ENCODE measurements around the gene ANKRD23.
A peak's percentile ranks its signal among the peaks of the same experiment; 100 is the strongest.

Gene ANKRD23

DNA sequence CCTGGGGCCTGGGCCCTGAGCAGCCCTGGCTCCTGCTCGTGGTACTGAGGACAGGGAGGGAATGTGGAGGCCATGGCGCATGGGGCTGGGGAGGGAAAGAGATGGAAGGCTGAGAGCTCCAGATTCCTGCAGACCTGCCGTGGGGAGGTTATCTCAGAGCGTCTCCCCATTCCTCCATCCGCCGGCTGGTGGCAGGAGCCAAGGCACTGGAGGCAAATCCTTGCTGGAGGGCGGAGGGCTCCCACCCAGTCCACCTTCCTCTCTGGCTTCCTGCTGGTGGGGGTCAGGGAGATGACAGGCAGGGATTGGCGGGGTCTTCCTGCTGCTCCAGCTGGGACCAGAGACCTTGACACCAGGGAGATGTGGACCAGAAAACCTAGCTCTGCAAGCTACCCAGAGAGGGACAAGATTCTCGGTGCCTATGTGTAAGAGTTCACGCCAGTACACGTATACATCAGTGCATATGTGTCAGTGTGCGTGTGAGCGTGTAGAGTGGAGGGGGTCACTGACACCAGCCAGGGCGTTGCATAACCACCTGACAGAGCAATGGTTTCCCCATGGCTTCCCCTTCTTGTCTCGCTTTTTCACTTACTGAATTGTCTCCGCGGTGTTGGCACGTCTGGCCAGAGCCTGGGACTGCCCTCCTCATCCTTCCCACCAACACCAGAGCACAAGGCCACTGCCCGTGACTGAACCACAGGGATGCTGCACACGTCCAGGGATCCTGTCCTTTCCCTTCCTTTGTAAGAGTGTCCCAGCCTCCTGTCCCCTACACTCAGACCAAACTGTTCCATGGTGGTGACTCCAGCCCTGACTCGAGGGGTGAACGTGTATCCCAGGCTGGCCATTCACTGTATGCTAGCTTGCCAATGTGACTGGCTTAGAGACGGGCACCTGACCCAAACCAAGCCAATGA lies 41.9 kb upstream of the ANKRD23 start:
- no peak overlapping the region for H3K4me2 ChIP-seq (ENCODE audit: insufficient read depth, low read length, poor library complexity, severe bottlenecking)
- no CpG with 5 or more reads among the region's 23 CpGs for WGBS, 2 donors (ENCODE audit: extremely low coverage in 2 of 2, insufficient read length in 2 of 2, insufficient replicate concordance in 1 of 2)

GRCh38 chr2:96884299-96885094 lies 40.7 kb upstream of the ANKRD23 start:
- Histone ChIP-seq H3K36me3 (replicated peaks in 1 of 2; ENCODE audit: control insufficient read depth in 2 of 2, insufficient read depth in 2 of 2, low read length in 2 of 2) (no peaks in the 10 kb centered on the region), H3K4me3 (ENCODE audit: low read length in 2 of 2) (no peak overlapping the region), H3K79me1 (ENCODE audit: low read depth, low read length) (no peaks in the 10 kb centered on the region), H3K4me2 (ENCODE audit: insufficient read depth, low read length, poor library complexity, severe bottlenecking) (no peak overlapping the region), H3K27me3 (ENCODE audit: control insufficient read depth in 3 of 3, insufficient read depth in 3 of 3, low read depth in 1 of 3, low read length in 3 of 3) (no peaks in the 10 kb centered on the region), H3K4me1 (ENCODE audit: control insufficient read depth in 2 of 2, insufficient read depth in 1 of 2, low read depth in 1 of 2, low read length in 2 of 2) (peaks cover 22 to 24% of the 10 kb centered on the region in 2 donors), H3K14ac (ENCODE audit: low read length) (peak overlapping the region; percentile 63), H3K4ac (ENCODE audit: low read length) (no peak overlapping the region), H2BK120ac (ENCODE audit: low read depth, low read length) (peak overlapping the region; percentile 67), H4K8ac (ENCODE audit: low read depth, low read length) (no peak overlapping the region), H3K18ac (ENCODE audit: low read length) (peak overlapping the region; percentile 39), H2BK15ac (ENCODE audit: low read length) (peak overlapping the region; percentile 54), H3K9ac (ENCODE audit: low read depth, low read length, poor library complexity) (no peak overlapping the region), H3K23ac (ENCODE audit: low read depth, low read length, poor library complexity) (peak overlapping the region; percentile 39), H2BK12ac (ENCODE audit: low read length) (no peak overlapping the region), H4K91ac (ENCODE audit: low read depth, low read length, poor library complexity) (no peak overlapping the region), H2AK5ac (ENCODE audit: low read depth, low read length) (peak overlapping the region; percentile 66), H3K27ac (replicated peaks; ENCODE audit: low read length) (no peak overlapping the region), H3K9me3 (replicated peaks in 1 of 2; ENCODE audit: control insufficient read depth in 2 of 2, insufficient read depth in 1 of 2, low read depth in 1 of 2, low read length in 2 of 2) (no peaks in the 10 kb centered on the region), H2AFZ (ENCODE audit: low read length) (no peak overlapping the region), H2BK5ac (ENCODE audit: low read length) (no peak overlapping the region)
- DNase-seq (ENCODE audit: low spot score), result no peak
- WGBS, 2 donors (ENCODE audit: extremely low coverage in 2 of 2, insufficient read length in 2 of 2, insufficient replicate concordance in 1 of 2), result no CpG with 5 or more reads among the region's 19 CpGs

More for the DNA sequence above, 41.9 kb upstream of the ANKRD23 start:
- peak overlapping the region; percentile 13 for H3K23ac ChIP-seq (ENCODE audit: low read depth, low read length, poor library complexity)
- H4K91ac ChIP-seq (ENCODE audit: low read depth, low read length, poor library complexity), result peak overlapping the region; percentile 16
- no peak overlapping the region for H3K4me3 ChIP-seq (ENCODE audit: low read length in 2 of 2)
- H3K18ac ChIP-seq (ENCODE audit: low read length), result peak overlapping the region; percentile 23
- H2BK12ac ChIP-seq (ENCODE audit: low read length), result no peak overlapping the region
- H2AFZ ChIP-seq (ENCODE audit: low read length), result no peak overlapping the region
- no peak overlapping the region for H2BK120ac ChIP-seq (ENCODE audit: low read depth, low read length)
- no peak overlapping the region for H3K27ac ChIP-seq (replicated peaks; ENCODE audit: low read length)
- H2BK15ac ChIP-seq (ENCODE audit: low read length), result peak overlapping the region; percentile 30
- peak overlapping the region; percentile 56 for H3K14ac ChIP-seq (ENCODE audit: low read length)
- H3K36me3 ChIP-seq (replicated peaks in 1 of 2; ENCODE audit: control insufficient read depth in 2 of 2, insufficient read depth in 2 of 2, low read length in 2 of 2), result no peaks in the 10 kb centered on the region
- no peaks in the 10 kb centered on the region for H3K9me3 ChIP-seq (replicated peaks in 1 of 2; ENCODE audit: control insufficient read depth in 2 of 2, insufficient read depth in 1 of 2, low read depth in 1 of 2, low read length in 2 of 2)
- H4K8ac ChIP-seq (ENCODE audit: low read depth, low read length), result no peak overlapping the region
- H2BK5ac ChIP-seq (ENCODE audit: low read length), result no peak overlapping the region
- no peaks in the 10 kb centered on the region for H3K79me1 ChIP-seq (ENCODE audit: low read depth, low read length)
- no peak overlapping the region for H3K4ac ChIP-seq (ENCODE audit: low read length)
- peaks cover 22 to 26% of the 10 kb centered on the region in 2 donors for H3K4me1 ChIP-seq (ENCODE audit: control insufficient read depth in 2 of 2, insufficient read depth in 1 of 2, low read depth in 1 of 2, low read length in 2 of 2)
- H3K27me3 ChIP-seq (ENCODE audit: control insufficient read depth in 3 of 3, insufficient read depth in 3 of 3, low read depth in 1 of 3, low read length in 3 of 3), result no peaks in the 10 kb centered on the region
- H3K9ac ChIP-seq (ENCODE audit: low read depth, low read length, poor library complexity), result peak overlapping the region; percentile 7
- DNase-seq (ENCODE audit: low spot score), result no peak
- H2AK5ac ChIP-seq (ENCODE audit: low read depth, low read length), result peak overlapping the region; percentile 64

DNA sequence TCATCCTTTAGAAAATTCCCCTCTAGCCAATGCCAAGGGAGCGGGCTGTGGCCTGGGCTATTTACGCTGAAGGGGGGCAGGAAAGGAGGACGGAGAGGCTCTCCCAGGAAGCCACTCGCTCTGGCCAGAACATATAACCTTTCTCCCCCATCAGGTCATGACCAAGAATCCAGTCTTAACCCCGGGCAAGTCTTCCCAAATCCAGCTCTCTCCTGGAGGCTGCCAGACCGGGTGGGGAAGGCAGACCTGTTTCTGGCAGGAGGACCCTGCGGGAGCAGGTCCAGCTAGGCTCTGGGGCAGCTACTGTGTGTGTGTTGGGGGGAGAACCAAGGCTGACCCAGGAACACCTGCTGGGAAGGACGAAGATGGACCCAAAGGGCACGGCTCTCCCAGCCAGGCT lies 39.5 kb upstream of the ANKRD23 start:
- Histone ChIP-seq H3K9me3 (replicated peaks in 1 of 2; ENCODE audit: control insufficient read depth in 2 of 2, insufficient read depth in 1 of 2, low read depth in 1 of 2, low read length in 2 of 2) (no peaks in the 10 kb centered on the region), H3K18ac (ENCODE audit: low read length) (peak overlapping the region; percentile 52), H3K79me1 (ENCODE audit: low read depth, low read length) (no peaks in the 10 kb centered on the region), H3K9ac (ENCODE audit: low read depth, low read length, poor library complexity) (no peak overlapping the region), H3K14ac (ENCODE audit: low read length) (no peak overlapping the region), H4K91ac (ENCODE audit: low read depth, low read length, poor library complexity) (no peak overlapping the region), H2BK15ac (ENCODE audit: low read length) (peak overlapping the region; percentile 54), H3K4me2 (ENCODE audit: insufficient read depth, low read length, poor library complexity, severe bottlenecking) (no peak overlapping the region), H2AFZ (ENCODE audit: low read length) (no peak overlapping the region), H2AK5ac (ENCODE audit: low read depth, low read length) (peak overlapping the region; percentile 10), H3K27me3 (ENCODE audit: control insufficient read depth in 3 of 3, insufficient read depth in 3 of 3, low read depth in 1 of 3, low read length in 3 of 3) (no peaks in the 10 kb centered on the region), H3K36me3 (replicated peaks in 1 of 2; ENCODE audit: control insufficient read depth in 2 of 2, insufficient read depth in 2 of 2, low read length in 2 of 2) (no peaks in the 10 kb centered on the region), H2BK12ac (ENCODE audit: low read length) (peak overlapping the region; percentile 33), H3K4me1 (ENCODE audit: control insufficient read depth in 2 of 2, insufficient read depth in 1 of 2, low read depth in 1 of 2, low read length in 2 of 2) (peaks cover 27 to 28% of the 10 kb centered on the region in 2 donors), H3K23ac (ENCODE audit: low read depth, low read length, poor library complexity) (peak overlapping the region; percentile 17), H3K27ac (replicated peaks; ENCODE audit: low read length) (no peak overlapping the region), H4K8ac (ENCODE audit: low read depth, low read length) (no peak overlapping the region), H3K4ac (ENCODE audit: low read length) (no peak overlapping the region), H2BK120ac (ENCODE audit: low read depth, low read length) (peak overlapping the region; percentile 67), H3K4me3 (ENCODE audit: low read length in 2 of 2) (no peak overlapping the region), H2BK5ac (ENCODE audit: low read length) (no peak overlapping the region)
- no CpG with 5 or more reads among the region's 9 CpGs for WGBS, 2 donors (ENCODE audit: extremely low coverage in 2 of 2, insufficient read length in 2 of 2, insufficient replicate concordance in 1 of 2)
- DNase-seq (ENCODE audit: low spot score), result no peak

DNA sequence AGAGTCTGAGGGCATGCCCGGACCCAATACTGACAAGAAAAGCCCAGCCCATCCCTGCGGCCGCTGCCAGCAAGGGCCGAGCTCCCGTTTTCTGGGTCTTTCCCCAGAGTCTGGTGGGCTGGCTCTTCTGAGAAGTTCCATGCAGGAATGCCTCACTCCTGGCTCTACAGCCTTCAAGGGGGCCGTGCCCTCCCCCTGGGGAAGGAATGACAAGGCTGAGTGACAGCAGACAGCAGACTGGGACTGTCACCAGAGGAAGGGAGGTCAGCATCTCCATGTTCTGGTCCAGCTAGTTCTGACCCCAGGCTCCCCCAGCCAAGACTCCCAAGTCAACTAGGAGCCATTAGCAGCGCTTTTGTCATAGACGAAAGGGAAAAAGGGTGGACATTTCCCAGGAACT lies 39.1 kb upstream of the ANKRD23 start:
- H2BK120ac ChIP-seq (ENCODE audit: low read depth, low read length), result no peak overlapping the region
- H2BK12ac ChIP-seq (ENCODE audit: low read length), result peak overlapping the region; percentile 59
- no CpG with 5 or more reads among the region's 8 CpGs for WGBS, 2 donors (ENCODE audit: extremely low coverage in 2 of 2, insufficient read length in 2 of 2, insufficient replicate concordance in 1 of 2)
- H4K8ac ChIP-seq (ENCODE audit: low read depth, low read length), result no peak overlapping the region
- H2AK5ac ChIP-seq (ENCODE audit: low read depth, low read length), result peak overlapping the region; percentile 95
- no peak overlapping the region for H3K27ac ChIP-seq (replicated peaks; ENCODE audit: low read length)
- no peak overlapping the region for H4K91ac ChIP-seq (ENCODE audit: low read depth, low read length, poor library complexity)
- no peak overlapping the region for H3K4me3 ChIP-seq (ENCODE audit: low read length in 2 of 2)
- no peaks in the 10 kb centered on the region for H3K27me3 ChIP-seq (ENCODE audit: control insufficient read depth in 3 of 3, insufficient read depth in 3 of 3, low read depth in 1 of 3, low read length in 3 of 3)
- no peaks in the 10 kb centered on the region for H3K79me1 ChIP-seq (ENCODE audit: low read depth, low read length)
- peak overlapping the region; percentile 14 for H3K23ac ChIP-seq (ENCODE audit: low read depth, low read length, poor library complexity)
- no peak overlapping the region for H3K9ac ChIP-seq (ENCODE audit: low read depth, low read length, poor library complexity)
- no peak overlapping the region for H3K4me2 ChIP-seq (ENCODE audit: insufficient read depth, low read length, poor library complexity, severe bottlenecking)
- peak overlapping the region; percentile 99 for H2BK15ac ChIP-seq (ENCODE audit: low read length)
- H3K36me3 ChIP-seq (replicated peaks in 1 of 2; ENCODE audit: control insufficient read depth in 2 of 2, insufficient read depth in 2 of 2, low read length in 2 of 2), result no peaks in the 10 kb centered on the region
- H2AFZ ChIP-seq (ENCODE audit: low read length), result no peak overlapping the region
- no peak overlapping the region for H3K4ac ChIP-seq (ENCODE audit: low read length)
- no peak for DNase-seq (ENCODE audit: low spot score)
- no peaks in the 10 kb centered on the region for H3K9me3 ChIP-seq (replicated peaks in 1 of 2; ENCODE audit: control insufficient read depth in 2 of 2, insufficient read depth in 1 of 2, low read depth in 1 of 2, low read length in 2 of 2)
- H3K4me1 ChIP-seq (ENCODE audit: control insufficient read depth in 2 of 2, insufficient read depth in 1 of 2, low read depth in 1 of 2, low read length in 2 of 2), result peaks cover 28 to 29% of the 10 kb centered on the region in 2 donors
- peak overlapping the region; percentile 28 for H3K14ac ChIP-seq (ENCODE audit: low read length)
- H3K18ac ChIP-seq (ENCODE audit: low read length), result peak overlapping the region; percentile 93
- H2BK5ac ChIP-seq (ENCODE audit: low read length), result no peak overlapping the region

Measured in neuronal stem cell (in vitro differentiated cells).